CD4-positive, alpha-beta T cell treated with Interleukin-10 for 1 hour (primary cell): ENCODE results near the gene LARGE1.
A peak's percentile ranks its signal among the peaks of the same experiment; 100 is the strongest.
"Not testable (repeated sequence)": the region's sequence is repeated elsewhere in the genome, so short reads cannot be mapped to it uniquely, and the experiment has no call there.

ENCODE experiments used
- DNase-seq: peaks from one replicate; pipeline ENCODE4 v3.0.0-alpha.2; 2020

The LARGE1 gene

GRCh38 chr22:33883561-33883960 is 36.7 kb downstream of the LARGE1 start:
- DNase-seq = no peak

GRCh38 chr22:33882991-33883390 is 37.3 kb downstream of the LARGE1 start:
- DNase-seq = no peak

- DNase-seq = no peak
Measured at GRCh38 chr22:33880986-33881385, 39.3 kb downstream of the LARGE1 start.

- no peak for DNase-seq
Measured at GRCh38 chr22:33879796-33880195, 40.5 kb downstream of the LARGE1 start.

- DNase-seq = no peak
Measured at GRCh38 chr22:33875316-33875715, 45.0 kb downstream of the LARGE1 start.

- no peak for DNase-seq
Measured at GRCh38 chr22:33874206-33874605, 46.1 kb downstream of the LARGE1 start.

GRCh38 chr22:33873666-33874065 is 46.6 kb downstream of the LARGE1 start:
- no peak for DNase-seq

- DNase-seq = no peak
Measured at GRCh38 chr22:33873186-33873585, 47.1 kb downstream of the LARGE1 start.

GRCh38 chr22:33871935-33872334 is 48.3 kb downstream of the LARGE1 start:
- DNase-seq = no peak

- DNase-seq = no peak
Measured at GRCh38 chr22:33869946-33870345, 50.3 kb downstream of the LARGE1 start.

- DNase-seq = no peak
Measured at GRCh38 chr22:33867971-33868370, 52.3 kb downstream of the LARGE1 start.

- no peak for DNase-seq
Measured at GRCh38 chr22:33867118-33867866, 53.0 kb downstream of the LARGE1 start.

- no peak for DNase-seq
Measured at GRCh38 chr22:33866511-33866910, 53.8 kb downstream of the LARGE1 start.

- DNase-seq = no peak
Measured at GRCh38 chr22:33865996-33866395, 54.3 kb downstream of the LARGE1 start.

- no peak for DNase-seq
Measured at GRCh38 chr22:33865248-33865647, 55.0 kb downstream of the LARGE1 start.

GRCh38 chr22:33864723-33865130 is 55.5 kb downstream of the LARGE1 start:
- DNase-seq = no peak

- DNase-seq = no peak
Measured at GRCh38 chr22:33861216-33861875, 58.9 kb downstream of the LARGE1 start.

- DNase-seq = no peak
Measured at GRCh38 chr22:33860386-33860785, 59.9 kb downstream of the LARGE1 start.

GRCh38 chr22:33859311-33859710 is 61.0 kb downstream of the LARGE1 start:
- DNase-seq = no peak

GRCh38 chr22:33858653-33859052 is 61.6 kb downstream of the LARGE1 start:
- not testable (repeated sequence) for DNase-seq

- not testable (repeated sequence) for DNase-seq
Measured at GRCh38 chr22:33857767-33858166, 62.5 kb downstream of the LARGE1 start.

GRCh38 chr22:33854724-33855123 is 65.6 kb downstream of the LARGE1 start:
- DNase-seq = no peak

GRCh38 chr22:33853200-33854097 is 66.8 kb downstream of the LARGE1 start:
- DNase-seq = peak; percentile 26
